Coronary artery (tissue), 2 donors: ENCODE results near the gene HHAT.

Experiments used
- DNase-seq: peaks from one replicate; pipeline ENCODE4 v3.0.0-alpha.2; 2017; ENCODE audit warnings: low spot score
- H3K27ac ChIP-seq, 2 donors: fragments of 200-600 bp; sonication (generic); one replicate each; pipeline ENCODE4 v1.5.1; 2016 to 2019
- H3K4me3 ChIP-seq: fragments of 200-600 bp; sonication (generic); 2 replicates; pipeline ENCODE4 v1.5.1; 2016; ENCODE audit warnings: mild to moderate bottlenecking, moderate library complexity
- TF ChIP-seq, protein P1 (sequence below): fragments of 200-600 bp; sonication (generic); IDR thresholded peaks from one replicate; pipeline ENCODE4 v1.5.1; 2019; ENCODE audit warnings: antibody characterized with exemption

Gene HHAT

DNA sequence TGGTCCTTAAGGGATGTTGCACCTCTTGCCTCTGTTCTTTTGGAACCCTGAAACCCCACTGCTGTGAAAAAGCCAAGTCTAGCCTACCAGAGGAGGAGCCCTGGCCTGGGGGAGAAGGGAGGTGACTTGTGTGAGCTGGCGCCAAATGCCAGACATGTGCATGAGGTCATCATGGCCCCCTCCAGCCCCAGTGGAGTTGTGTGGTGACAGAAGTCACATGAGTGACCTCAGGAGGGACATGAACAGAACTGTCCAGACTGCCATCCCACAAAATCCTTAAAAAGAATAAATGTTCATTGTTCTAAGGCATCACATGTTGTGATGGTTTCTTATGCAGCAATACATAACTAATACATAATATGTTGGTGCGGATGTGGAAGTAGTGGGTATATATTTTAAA lies 10.8 kb downstream of the HHAT start:
- no peak for DNase-seq
- TF ChIP-seq, protein P1, sequence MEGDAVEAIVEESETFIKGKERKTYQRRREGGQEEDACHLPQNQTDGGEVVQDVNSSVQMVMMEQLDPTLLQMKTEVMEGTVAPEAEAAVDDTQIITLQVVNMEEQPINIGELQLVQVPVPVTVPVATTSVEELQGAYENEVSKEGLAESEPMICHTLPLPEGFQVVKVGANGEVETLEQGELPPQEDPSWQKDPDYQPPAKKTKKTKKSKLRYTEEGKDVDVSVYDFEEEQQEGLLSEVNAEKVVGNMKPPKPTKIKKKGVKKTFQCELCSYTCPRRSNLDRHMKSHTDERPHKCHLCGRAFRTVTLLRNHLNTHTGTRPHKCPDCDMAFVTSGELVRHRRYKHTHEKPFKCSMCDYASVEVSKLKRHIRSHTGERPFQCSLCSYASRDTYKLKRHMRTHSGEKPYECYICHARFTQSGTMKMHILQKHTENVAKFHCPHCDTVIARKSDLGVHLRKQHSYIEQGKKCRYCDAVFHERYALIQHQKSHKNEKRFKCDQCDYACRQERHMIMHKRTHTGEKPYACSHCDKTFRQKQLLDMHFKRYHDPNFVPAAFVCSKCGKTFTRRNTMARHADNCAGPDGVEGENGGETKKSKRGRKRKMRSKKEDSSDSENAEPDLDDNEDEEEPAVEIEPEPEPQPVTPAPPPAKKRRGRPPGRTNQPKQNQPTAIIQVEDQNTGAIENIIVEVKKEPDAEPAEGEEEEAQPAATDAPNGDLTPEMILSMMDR: no peak
- no peak overlapping the region for H3K4me3 ChIP-seq

DNA sequence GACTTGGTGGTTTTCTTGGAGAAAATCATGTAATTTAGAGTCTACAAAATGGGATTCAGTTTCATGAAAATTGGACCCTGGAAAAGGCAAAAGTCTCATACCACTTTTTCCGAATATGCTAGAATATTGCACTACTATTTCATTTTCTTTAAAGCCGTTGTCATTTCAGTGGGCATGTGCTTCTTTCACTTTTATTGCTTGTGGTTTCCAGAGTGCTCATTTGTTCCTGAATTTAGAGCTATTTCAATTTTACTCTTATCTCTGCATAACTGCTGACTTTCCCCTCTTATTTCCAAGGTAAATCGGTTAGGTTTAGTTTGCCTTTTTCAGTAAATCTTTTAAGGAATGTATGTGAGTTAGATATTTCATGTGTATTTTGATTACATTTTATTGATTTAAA lies 11.6 kb downstream of the HHAT start:
- TF ChIP-seq, protein P1: no peak
- H3K27ac ChIP-seq: no peak overlapping the region
- H3K4me3 ChIP-seq: no peak overlapping the region
- DNase-seq: no peak

More for the DNA sequence above, 10.8 kb downstream of the HHAT start:
- H3K27ac ChIP-seq: no peak overlapping the region

DNA sequence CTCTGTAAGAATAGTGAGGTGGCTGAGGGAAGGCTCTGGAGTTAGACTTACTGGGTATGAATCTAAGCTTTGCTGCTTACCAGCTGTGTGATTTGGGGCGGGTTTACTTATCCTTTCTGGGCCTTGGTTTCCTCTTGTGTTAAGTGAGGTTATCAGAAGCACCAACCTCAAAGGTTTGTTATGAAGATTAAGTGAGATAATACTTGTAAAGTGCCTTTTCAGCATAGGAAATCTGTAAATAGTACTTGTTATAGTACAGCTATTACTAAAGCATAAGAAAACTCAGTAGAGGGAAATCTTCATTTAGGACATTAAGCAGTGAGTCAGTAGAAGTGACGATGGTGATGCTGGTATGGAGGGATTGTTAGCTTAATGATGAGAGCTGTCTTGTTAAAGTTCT lies 12.1 kb downstream of the HHAT start:
- H3K4me3 ChIP-seq: no peak overlapping the region
- no peak for DNase-seq
- no peak overlapping the region for H3K27ac ChIP-seq
- TF ChIP-seq, protein P1: no peak

DNA sequence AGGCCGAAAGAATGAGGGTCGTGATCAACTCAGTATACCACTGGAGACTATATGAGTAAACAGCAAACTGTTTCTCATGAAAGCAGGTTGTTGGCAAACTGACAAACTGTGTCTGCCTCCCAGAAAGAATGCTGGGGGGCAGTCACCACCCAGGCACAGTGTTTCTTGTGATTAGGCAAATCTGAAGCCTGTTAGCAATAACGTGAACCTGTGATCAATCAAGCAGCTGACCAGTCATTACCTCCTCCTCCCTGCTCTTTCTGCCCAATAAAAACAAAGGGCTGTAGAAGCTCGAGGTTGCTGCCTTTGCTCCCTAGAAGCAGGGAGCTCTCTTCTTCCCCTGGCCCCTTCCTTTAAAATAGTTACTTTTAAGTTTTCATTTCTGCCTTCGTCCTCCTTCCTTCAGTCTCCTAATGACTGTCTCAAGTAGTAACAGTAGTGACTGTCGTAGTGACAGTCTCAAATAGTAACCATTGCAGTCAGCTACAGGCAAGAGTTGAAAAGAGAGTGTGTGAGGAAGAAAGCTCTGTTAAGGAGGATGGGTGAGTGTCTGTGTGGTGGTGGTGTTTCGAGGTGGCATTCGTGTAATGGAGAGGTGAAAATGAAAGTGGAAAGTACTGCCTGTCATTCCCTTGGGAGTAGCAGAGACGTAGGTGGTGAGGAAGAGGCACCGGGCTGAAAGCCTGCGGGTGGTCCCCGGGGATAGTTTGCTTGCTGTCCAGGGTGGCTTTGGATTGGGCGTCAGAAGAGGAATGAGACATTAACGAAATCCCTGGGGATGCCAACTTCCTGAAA lies 14.5 kb downstream of the HHAT start:
- TF ChIP-seq, protein P1: no peak
- Histone ChIP-seq H3K4me3 (peak overlapping the region; percentile 70), H3K27ac (peak overlapping the region; percentile 3 to 21)
- DNase-seq: no peak

DNA sequence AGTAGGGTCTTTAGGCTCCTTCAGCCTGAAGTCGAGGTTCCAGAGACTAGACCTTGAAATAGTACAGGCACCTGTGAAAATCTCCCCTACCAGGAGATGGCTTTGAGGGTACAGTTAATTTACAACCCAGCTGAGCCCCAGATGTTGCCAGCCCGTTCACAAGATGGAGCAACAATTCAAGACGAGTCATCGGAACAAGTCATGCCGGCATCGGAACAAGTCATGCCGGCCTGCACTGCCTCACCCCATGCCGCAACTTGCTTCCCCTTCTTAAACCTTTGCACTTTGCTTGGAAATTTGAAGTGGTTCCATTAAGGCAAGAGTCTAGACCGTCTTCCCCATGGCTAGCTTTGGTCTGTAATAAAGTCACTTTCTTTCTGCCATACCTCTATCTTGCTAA lies 16.0 kb downstream of the HHAT start:
- TF ChIP-seq, protein P1: no peak
- Histone ChIP-seq H3K4me3 (no peak overlapping the region), H3K27ac (no peak overlapping the region)
- DNase-seq: no peak

DNA sequence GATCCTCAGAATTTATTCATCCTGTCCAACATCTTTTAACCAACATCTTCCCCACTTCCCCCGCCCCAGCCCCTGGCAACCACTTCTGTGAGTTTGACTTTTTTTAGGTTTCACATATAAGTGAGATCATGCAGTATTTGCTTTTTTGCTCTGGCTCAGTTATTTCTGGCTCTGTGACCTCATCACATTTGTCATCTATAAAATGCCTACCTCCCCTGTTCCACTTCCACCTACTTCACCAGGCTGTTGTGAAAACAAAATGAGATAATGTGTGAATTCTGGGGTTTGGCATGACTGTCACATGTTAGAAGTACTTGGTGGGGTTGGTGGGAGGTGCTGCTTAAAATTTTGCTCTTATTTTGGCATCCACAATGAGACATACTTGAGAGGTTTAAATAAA lies 18.4 kb downstream of the HHAT start:
- no peak overlapping the region for H3K27ac ChIP-seq
- no peak overlapping the region for H3K4me3 ChIP-seq
- no peak for DNase-seq
- TF ChIP-seq, protein P1: no peak

DNA sequence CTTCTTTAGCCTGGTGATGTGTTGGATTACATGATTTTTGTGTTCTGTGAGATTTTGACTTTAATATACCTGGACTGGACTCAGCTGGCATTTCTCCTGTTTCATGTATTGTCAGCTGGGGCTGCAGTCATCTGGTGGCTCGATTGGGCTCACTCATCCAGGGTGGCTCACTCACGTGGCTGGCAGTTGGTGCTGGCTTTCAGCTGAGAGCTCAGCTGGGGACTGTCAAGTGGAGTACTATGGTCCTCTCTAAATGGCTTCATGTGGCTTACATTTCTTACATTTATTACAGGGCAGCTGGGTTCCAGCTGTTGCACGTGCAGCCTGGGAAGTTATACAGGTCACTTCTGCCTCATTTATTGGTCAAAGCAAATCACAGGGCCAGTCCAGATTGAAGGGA lies 22.8 kb downstream of the HHAT start:
- H3K4me3 ChIP-seq: no peak overlapping the region
- no peak overlapping the region for H3K27ac ChIP-seq

More for the DNA sequence above, 22.8 kb downstream of the HHAT start:
- TF ChIP-seq, protein P1: no peak
- no peak for DNase-seq
